Measurements from ENCODE around the gene USP10.

- TF ChIP-seq CTCF (conservative IDR thresholded peaks at IDR 0.05) (no peak), ZFX (IDR thresholded peaks at IDR 0.05) (no peak)
Observed at GRCh38 chr16:84777435-84777834, 77.6 kb downstream of the USP10 start.

Data from C4-2B (cell line).